PC-9 (cell line): ENCODE results near the gene ROBO2. TPM values are rescaled to one million over a fixed set of nuclear protein-coding genes. Genes with fewer than 3 reads are reported as not detected.

ENCODE experiments used
- BruUV-seq: library from RNA; stranded (reverse); fragments of 400-500 nt; replicated peaks from 2 replicates; lab custom pipeline; 2021; lab: Mats Ljungman, UMichigan
- CTCF ChIA-PET: fragments of 300-600 bp; sonication (Branson Sonifier 250); formaldehyde crosslinking; loops from one replicate; lab custom pipeline; 2022; ENCODE audit warnings: antibody characterized with exemption; lab: Charles Lee
- POLR2A ChIA-PET: fragments of 300-600 bp; sonication (Branson Sonifier 250); formaldehyde crosslinking; loops from one replicate; lab custom pipeline; 2022; ENCODE audit warnings: antibody characterized with exemption; ENCODE audit not compliant: unreplicated experiment; lab: Charles Lee
- DNase-seq, 2 experiments: peaks; one replicate each; pipeline versions ENCODE4 v3.0.0 to v3.0.0-alpha.2; 2015 to 2022; ENCODE audit warnings: mixed read lengths in 1 of 2
- H2AFZ ChIP-seq: fragments of 200-600 bp; sonication (generic); 2 replicates; pipeline ENCODE4 v1.8.1; 2017; ENCODE audit warnings: antibody characterized with exemption
- H3F3A ChIP-seq: fragments of 200-600 bp; sonication (generic); 2 replicates; pipeline ENCODE4 v1.8.1; 2017; ENCODE audit warnings: antibody characterized with exemption, mild to moderate bottlenecking, low read depth; ENCODE audit not compliant: insufficient read depth
- H3K27ac ChIP-seq: fragments of 200-600 bp; sonication (generic); 2 replicates; pipeline ENCODE4 v1.6.1; 2016; ENCODE audit warnings: mixed run types
- H3K27me3 ChIP-seq: fragments of 200-600 bp; sonication (generic); 2 replicates; pipeline ENCODE4 v1.6.1; 2016; ENCODE audit warnings: low read depth, mixed run types; ENCODE audit not compliant: insufficient read depth
- H3K36me3 ChIP-seq: fragments of 200-600 bp; sonication (generic); 2 replicates; pipeline ENCODE4 v1.6.1; 2016; ENCODE audit warnings: low read depth, mixed run types
- H3K4me1 ChIP-seq: fragments of 200-600 bp; sonication (generic); replicated peaks from 2 replicates; pipeline ENCODE4 v1.6.1; 2016; ENCODE audit warnings: mixed run types; ENCODE audit not compliant: insufficient read depth
- H3K4me2 ChIP-seq: fragments of 200-600 bp; sonication (generic); 2 replicates; pipeline ENCODE4 v1.6.1; 2017; ENCODE audit warnings: mixed run types
- H3K4me3 ChIP-seq: fragments of 200-600 bp; sonication (generic); 2 replicates; pipeline ENCODE4 v1.6.1; 2016; ENCODE audit warnings: mixed run types
- H3K79me2 ChIP-seq: fragments of 200-600 bp; sonication (generic); 2 replicates; pipeline ENCODE4 v1.6.1; 2017; ENCODE audit warnings: low read depth, mixed run types
- H3K9me2 ChIP-seq: fragments of 200-600 bp; sonication (generic); 2 replicates; pipeline ENCODE4 v1.8.1; 2017; ENCODE audit warnings: mild to moderate bottlenecking; ENCODE audit not compliant: insufficient read depth
- H3K9me3 ChIP-seq: fragments of 200-600 bp; sonication (generic); 2 replicates; pipeline ENCODE4 v1.8.1; 2016; ENCODE audit warnings: low read depth; ENCODE audit not compliant: insufficient read depth
- H4K20me1 ChIP-seq: fragments of 200-600 bp; sonication (generic); 2 replicates; pipeline ENCODE4 v1.8.1; 2017; ENCODE audit not compliant: insufficient read depth
- CTCF ChIP-seq: fragments of 200-600 bp; sonication (generic); conservative IDR thresholded peaks from 2 replicates; pipeline ENCODE4 v1.6.1; 2017; ENCODE audit warnings: mixed run types, antibody characterized with exemption, mild to moderate bottlenecking, moderate library complexity
- EZH2 ChIP-seq: fragments of 200-600 bp; sonication (generic); IDR thresholded peaks from 2 replicates; pipeline ENCODE4 v1.8.0; 2017; ENCODE audit warnings: antibody characterized with exemption, low read depth
- intact Hi-C: fragments of 100-400 bp; cut with micrococcal nuclease; formaldehyde crosslinking; loops from one replicate; pipeline ENCODE4 v1.10.0; 2022; ENCODE audit not compliant: unreplicated experiment
- total RNA-seq: library from RNA; stranded (reverse); gene quantifications from 2 replicates; pipeline ENCODE4 v1.2.3, GENCODE V29; 2021

The ROBO2 gene
- total RNA-seq, 1 experiment from 2014 or later = 0.39 TPM

DNA sequence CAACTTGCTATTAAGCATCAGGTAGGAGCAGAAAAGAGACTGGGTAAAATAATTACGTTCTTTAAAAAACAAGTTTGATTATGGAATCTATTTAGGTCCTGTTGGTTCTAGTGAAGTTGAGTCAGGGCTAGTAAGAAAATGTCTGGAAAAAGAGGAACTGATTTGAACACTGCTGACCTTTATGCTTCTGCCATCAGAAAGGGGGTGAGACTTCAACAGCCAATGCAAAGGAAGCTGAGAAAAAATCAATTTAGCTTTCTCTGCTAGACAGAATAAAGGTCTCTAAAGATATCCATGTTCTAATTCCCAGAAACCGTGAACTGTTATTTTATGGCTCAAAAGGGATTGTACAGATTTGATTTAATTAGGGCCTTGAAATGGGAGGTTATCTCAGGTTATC, 157.5 kb downstream of the ROBO2 start:
- TF ChIP-seq CTCF (no peak), EZH2 (no peak)
- Histone ChIP-seq H3K4me2 (no peak overlapping the region), H4K20me1 (no peaks in the 10 kb centered on the region), H3K4me1 (no peaks in the 10 kb centered on the region), H3K9me2 (no peaks in the 10 kb centered on the region), H3K79me2 (no peaks in the 10 kb centered on the region), H3K9me3 (no peaks in the 10 kb centered on the region), H3K27me3 (no peaks in the 10 kb centered on the region), H3K36me3 (no peaks in the 10 kb centered on the region), H2AFZ (no peak overlapping the region), H3K27ac (no peak overlapping the region), H3K4me3 (no peak overlapping the region), H3F3A (no peaks in the 10 kb centered on the region)
- intact Hi-C loops = no loop called here
- ChIA-PET CTCF (no interaction called here), POLR2A (no interaction called here)
- BruUV-seq = no TSS peak
- no peak for DNase-seq

DNA sequence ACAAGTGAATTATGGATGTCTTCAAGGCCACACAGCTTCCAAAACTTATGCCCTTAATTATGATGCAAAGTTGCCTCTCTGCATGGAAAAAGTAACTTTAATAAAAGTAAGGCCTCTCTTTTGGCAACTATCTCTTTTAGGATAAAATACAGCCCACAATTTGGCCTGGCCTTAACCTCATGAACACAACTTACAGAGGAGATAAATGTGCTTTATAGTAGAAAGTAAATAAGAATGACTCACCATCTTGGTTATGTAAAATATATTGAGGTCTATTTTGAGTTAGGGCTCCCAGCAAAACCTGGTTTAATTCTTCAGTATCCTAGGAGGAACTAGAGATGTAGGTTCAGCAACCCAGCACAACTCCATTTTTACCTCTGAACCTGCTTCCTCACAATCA, 164.0 kb downstream of the ROBO2 start:
- no TSS peak for BruUV-seq
- no peaks in the 10 kb centered on the region for H3K9me2 ChIP-seq
- no peaks in the 10 kb centered on the region for H3K79me2 ChIP-seq
- CTCF ChIA-PET = no interaction called here
- no peak overlapping the region for H3K27ac ChIP-seq
- no peak for DNase-seq
- H3F3A ChIP-seq = no peaks in the 10 kb centered on the region
- POLR2A ChIA-PET = no interaction called here
- no peaks in the 10 kb centered on the region for H4K20me1 ChIP-seq
- no peaks in the 10 kb centered on the region for H3K36me3 ChIP-seq
- H2AFZ ChIP-seq = no peak overlapping the region
- H3K4me1 ChIP-seq = no peaks in the 10 kb centered on the region
- no peaks in the 10 kb centered on the region for H3K9me3 ChIP-seq
- H3K27me3 ChIP-seq = no peaks in the 10 kb centered on the region
- no peak for TF ChIP-seq CTCF
- no peak for TF ChIP-seq EZH2
- H3K4me2 ChIP-seq = no peak overlapping the region
- H3K4me3 ChIP-seq = no peak overlapping the region
- intact Hi-C loops = no loop called here

- no peaks in the 10 kb centered on the region for H3K4me1 ChIP-seq
- no peaks in the 10 kb centered on the region for H3F3A ChIP-seq
- DNase-seq = no peak
- H3K36me3 ChIP-seq = no peaks in the 10 kb centered on the region
- no peaks in the 10 kb centered on the region for H3K9me3 ChIP-seq
- H3K27ac ChIP-seq = no peak overlapping the region
- no peak overlapping the region for H3K4me3 ChIP-seq
- BruUV-seq = no TSS peak
- H3K4me2 ChIP-seq = no peak overlapping the region
- no peaks in the 10 kb centered on the region for H3K79me2 ChIP-seq
- no peaks in the 10 kb centered on the region for H3K27me3 ChIP-seq
- no peaks in the 10 kb centered on the region for H3K9me2 ChIP-seq
- no peaks in the 10 kb centered on the region for H4K20me1 ChIP-seq
- ChIA-PET POLR2A (no interaction called here), CTCF (no interaction called here)
- TF ChIP-seq EZH2 = no peak
- no peak for TF ChIP-seq CTCF
- H2AFZ ChIP-seq = no peak overlapping the region
- intact Hi-C loops = no loop called here
These were observed 164.9 kb downstream of the ROBO2 start for GRCh38 chr3:77204788-77205187.
